T-helper 9 cell (primary cell): ENCODE results near the gene TMEM135.

Experiments
- DNase-seq: peaks from one replicate; pipeline ENCODE4 v3.0.0-alpha.2; 2020

Gene TMEM135

DNA sequence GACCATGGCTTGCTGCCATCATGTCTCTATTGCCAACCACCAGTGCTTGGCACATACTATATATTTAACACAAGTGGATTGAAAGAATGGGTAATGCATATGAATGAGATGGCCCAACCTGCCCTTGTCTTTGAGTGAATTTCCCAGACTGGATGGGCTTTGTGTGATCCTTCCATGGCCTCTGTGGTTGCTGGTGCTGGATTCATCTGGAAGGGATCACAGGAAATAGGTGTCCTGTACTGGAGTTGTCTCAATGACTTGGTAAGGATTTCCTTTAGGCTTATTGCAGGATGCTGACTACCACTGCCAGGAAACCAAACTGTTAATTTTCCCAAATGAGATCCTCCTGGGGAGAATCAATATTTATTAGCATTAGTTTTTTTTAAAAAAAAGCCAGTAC, 328.6 kb downstream of the TMEM135 start:
- DNase-seq, result no peak

DNA sequence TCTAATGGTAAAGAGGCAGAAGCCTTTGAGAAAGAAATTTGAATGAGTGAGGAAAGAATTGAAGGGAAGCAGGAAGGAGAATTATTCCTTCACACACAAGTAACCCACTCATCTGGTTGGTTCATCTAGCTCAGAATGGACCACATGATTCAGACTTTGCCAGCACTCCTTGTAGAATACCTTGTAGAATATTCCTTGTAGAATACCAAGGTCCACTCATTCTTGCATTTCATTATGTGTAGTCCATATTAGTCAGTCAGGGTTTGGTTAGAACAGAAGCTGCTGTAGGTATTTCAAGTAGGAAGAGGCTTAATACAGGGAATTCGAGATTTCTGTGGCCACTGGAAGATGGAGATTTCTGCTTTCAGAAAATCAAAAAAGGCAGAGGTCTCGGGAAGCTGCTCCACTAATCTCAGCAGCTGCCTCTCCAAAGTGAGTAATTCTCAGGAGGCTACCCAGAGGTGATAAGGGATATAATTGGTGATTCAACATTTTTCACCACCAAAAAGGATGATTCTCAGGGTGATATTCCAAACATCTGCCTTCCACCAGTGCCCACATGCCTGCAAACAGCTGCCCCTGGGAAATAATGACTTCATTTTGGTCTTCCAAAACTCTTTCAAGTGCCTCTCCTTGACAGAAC, 329.1 kb downstream of the TMEM135 start:
- no peak for DNase-seq

GRCh38 chr11:87368151-87368550, 330.4 kb downstream of the TMEM135 start:
- no peak for DNase-seq

- DNase-seq, result no peak
Observed at GRCh38 chr11:87368858-87369480, 331.2 kb downstream of the TMEM135 start.

GRCh38 chr11:87369888-87370287, 332.2 kb downstream of the TMEM135 start:
- no peak for DNase-seq

- DNase-seq, result no peak
Observed at GRCh38 chr11:87372065-87372464, 334.3 kb downstream of the TMEM135 start.
